Astrocyte of the hippocampus (primary cell): Measurements from ENCODE around the gene ARID5A.
A peak's percentile ranks its signal among the peaks of the same experiment; 100 is the strongest.
"Not testable (repeated sequence)": the region's sequence is repeated elsewhere in the genome, so short reads cannot be mapped to it uniquely, and the experiment has no call there.

Experiments
- DNase-seq: peaks from one replicate; pipeline ENCODE4 v3.0.0; 2011; ENCODE audit warnings: low read depth, low spot score

ARID5A gene

GRCh38 chr2:96541398-96542152, 5.0 kb downstream of the ARID5A start:
- DNase-seq: no peak

- DNase-seq: no peak
Observed at GRCh38 chr2:96542357-96542977, 5.9 kb downstream of the ARID5A start.

- DNase-seq: no peak
Observed at GRCh38 chr2:96546321-96546720, 9.8 kb downstream of the ARID5A start.

GRCh38 chr2:96546797-96547196, 10.2 kb downstream of the ARID5A start:
- no peak for DNase-seq

- DNase-seq: no peak
Observed at GRCh38 chr2:96547203-96547641, 10.7 kb downstream of the ARID5A start.

GRCh38 chr2:96547731-96548171, 11.2 kb downstream of the ARID5A start:
- DNase-seq: peak; percentile 91

- DNase-seq: no peak
Observed at GRCh38 chr2:96548558-96549465, 12.3 kb downstream of the ARID5A start.

GRCh38 chr2:96549466-96549785, 12.9 kb downstream of the ARID5A start:
- DNase-seq: no peak

- no peak for DNase-seq
Observed at GRCh38 chr2:96549967-96550786, 13.6 kb downstream of the ARID5A start.

GRCh38 chr2:96550787-96551604, 14.4 kb downstream of the ARID5A start:
- no peak for DNase-seq

- no peak for DNase-seq
Observed at GRCh38 chr2:96551605-96552314, 15.2 kb downstream of the ARID5A start.

GRCh38 chr2:96552315-96553175, 16.0 kb downstream of the ARID5A start:
- DNase-seq: no peak

- DNase-seq: no peak
Observed at GRCh38 chr2:96553176-96553956, 16.8 kb downstream of the ARID5A start.

GRCh38 chr2:96553957-96554292, 17.4 kb downstream of the ARID5A start:
- DNase-seq: not testable (repeated sequence)

- DNase-seq: peak; percentile 82
Observed at GRCh38 chr2:96554293-96555145, 18.0 kb downstream of the ARID5A start.

GRCh38 chr2:96555146-96555610, 18.6 kb downstream of the ARID5A start:
- DNase-seq: no peak
